ENCODE measurements around the gene ULBP3.

Gene ULBP3

DNA sequence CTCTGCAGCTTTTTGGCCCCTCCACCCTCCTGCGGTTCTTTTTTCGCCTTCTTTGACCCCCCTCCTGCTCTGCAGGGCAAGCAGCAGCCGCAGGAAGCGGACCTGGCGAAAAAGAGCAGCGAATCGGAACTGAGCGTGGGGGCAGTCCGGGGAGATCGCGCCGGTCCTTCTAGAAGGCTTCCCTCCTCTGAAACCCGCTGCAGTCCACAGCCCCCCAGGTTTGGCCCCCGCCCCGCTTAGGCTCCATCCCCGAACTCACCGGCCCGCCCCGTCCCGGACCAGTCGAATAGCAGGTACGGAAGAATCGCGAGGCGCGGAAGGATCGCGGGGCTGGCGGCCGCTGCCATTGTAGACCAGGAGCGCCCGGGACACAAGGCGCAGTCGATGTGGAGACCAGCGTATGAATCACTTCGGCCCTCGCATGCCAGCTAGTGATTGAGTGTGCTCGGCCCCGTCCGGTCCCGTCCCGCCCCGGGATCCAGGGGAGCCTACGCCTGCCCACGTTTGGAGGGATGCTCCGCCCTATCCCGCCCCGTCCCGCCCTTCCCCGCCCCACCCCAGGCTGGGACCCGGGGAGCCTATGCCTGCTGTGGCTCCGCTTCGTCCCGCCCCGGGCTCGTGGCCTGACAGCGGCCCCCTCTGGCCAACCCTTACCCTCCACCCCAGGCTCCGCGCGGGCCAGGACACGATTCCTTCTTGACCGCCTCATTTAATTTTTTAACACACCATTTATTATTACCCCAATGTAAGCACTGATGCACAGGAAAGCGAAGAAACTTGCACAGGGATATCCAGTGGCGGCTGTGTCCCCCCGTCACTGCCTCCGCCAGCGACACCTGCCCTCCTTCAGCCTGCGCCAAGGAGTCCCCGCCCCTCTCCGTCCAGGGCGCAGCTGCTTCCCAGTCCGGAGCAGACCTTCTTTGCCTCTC, at the start of gene ULBP3:
Gene ULBP3 (minus strand): TSS at position 402 of the 929 bp plus-strand sequence. CDS start 55 bp downstream, at position 347.
- DNase-seq (ENCODE audit: low read depth), result peak; percentile 86

- DNase-seq (ENCODE audit: low read depth), result no peak
These were observed 49.7 kb upstream of the ULBP3 start for GRCh38 chr6:150118627-150119026.

GRCh38 chr6:150118203-150118602, 49.3 kb upstream of the ULBP3 start:
- no peak for DNase-seq (ENCODE audit: low read depth)

GRCh38 chr6:150116200-150116800, 47.4 kb upstream of the ULBP3 start:
- no peak for DNase-seq (ENCODE audit: low read depth)

GRCh38 chr6:150115769-150116168, 46.8 kb upstream of the ULBP3 start:
- DNase-seq (ENCODE audit: low read depth), result no peak

- DNase-seq (ENCODE audit: low read depth), result no peak
These were observed 43.3 kb upstream of the ULBP3 start for GRCh38 chr6:150112233-150112632.

GRCh38 chr6:150102750-150103270, 33.9 kb upstream of the ULBP3 start:
- no peak for DNase-seq (ENCODE audit: low read depth)

- DNase-seq (ENCODE audit: low read depth), result no peak
These were observed 31.8 kb upstream of the ULBP3 start for GRCh38 chr6:150100745-150101144.

DNA sequence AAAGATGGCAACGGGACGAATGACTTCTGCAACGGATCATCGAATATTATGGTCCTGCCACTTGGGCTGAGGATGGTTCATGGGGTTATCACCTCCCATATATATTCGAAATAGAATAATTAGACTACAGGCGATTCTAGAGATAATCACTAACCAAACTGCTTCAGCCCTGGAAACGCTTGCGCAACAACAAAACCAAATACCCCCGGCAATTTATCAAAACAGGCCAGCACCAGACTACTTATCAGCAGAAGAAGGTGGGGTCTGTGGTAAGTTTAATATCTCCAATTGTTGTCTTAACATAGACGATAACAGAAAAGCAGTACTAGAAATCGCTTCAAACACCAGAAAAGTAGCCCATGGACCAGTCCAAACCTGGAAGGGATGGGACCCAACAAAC, 31.0 kb upstream of the ULBP3 start:
- no peak for DNase-seq (ENCODE audit: low read depth)

DNA sequence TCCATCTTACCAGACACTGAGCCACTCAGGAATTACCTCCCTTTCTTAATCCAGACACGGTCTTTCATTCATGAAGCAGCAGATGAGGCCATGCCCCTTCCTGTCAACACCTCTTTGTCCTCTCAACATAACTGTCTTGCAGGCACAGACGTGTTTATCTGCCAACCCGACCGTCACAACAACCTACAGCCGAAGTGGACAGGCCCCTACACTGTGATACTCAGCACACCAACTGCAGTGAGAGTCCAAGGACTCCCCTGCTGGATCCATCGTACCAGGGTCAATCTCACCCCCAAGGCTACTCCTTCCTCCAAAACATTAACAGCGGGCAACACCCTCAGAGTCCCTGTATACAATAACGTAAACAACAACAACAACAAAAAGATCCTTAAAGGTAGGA, 30.6 kb upstream of the ULBP3 start:
- DNase-seq (ENCODE audit: low read depth), result no peak

DNA sequence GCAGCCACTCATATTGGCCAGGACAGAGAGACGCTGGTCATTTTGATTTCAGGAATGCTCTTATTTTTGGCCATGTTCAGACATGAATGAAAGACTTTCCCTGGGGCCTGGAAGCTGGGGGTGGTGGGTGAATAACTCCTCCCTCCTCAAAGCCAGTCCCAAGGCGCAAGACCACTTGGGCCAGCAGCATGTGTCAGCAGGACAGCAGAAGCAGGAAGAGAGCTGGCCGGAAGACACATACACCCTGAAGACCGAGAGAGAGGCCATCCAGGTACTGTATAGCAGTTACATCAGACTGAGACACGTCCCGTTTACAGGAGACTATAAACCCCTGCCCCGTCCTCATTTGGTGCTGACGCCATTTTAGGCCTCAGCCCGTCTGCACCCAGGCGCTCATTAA, 29.2 kb upstream of the ULBP3 start:
- DNase-seq (ENCODE audit: low read depth), result no peak

DNA sequence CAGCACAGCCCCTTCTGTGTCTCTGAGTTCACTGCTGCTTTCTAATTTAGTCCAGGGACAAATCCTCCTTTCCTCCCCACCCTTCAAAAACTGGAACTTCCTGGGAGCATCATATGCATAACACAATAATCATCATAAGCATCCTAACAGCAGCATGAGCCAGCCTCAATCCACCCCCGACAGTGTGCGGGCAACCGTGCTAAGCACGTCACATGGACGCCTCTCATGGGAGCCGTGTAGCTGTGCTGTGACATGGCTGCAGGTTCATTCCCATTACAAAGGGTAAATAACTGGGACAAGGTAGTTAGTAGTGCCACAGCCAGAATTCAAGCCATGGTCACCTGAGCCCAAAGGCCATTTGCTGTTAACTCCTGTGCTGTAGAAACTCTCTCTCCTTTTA, 24.5 kb upstream of the ULBP3 start:
- DNase-seq (ENCODE audit: low read depth), result no peak

DNA sequence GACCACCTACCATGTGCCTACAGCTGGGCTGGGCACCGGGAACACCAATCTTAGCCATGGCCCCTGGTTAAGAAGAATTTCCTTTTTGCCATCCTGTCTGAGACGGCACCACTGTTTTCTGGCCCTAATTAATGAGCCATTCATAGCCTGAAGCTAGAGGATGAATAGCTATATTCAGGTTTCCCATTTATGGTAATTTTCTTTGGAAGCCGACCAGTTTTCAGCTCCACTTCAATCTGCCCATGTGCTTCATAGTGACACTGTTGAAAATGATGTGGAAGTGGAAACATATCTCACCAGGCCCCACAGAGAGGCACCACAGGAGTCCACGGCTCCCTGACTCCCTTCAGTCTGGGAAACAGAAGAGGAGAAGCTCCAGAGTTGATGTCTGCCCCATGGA, 22.6 kb upstream of the ULBP3 start:
- DNase-seq (ENCODE audit: low read depth), result no peak

- DNase-seq (ENCODE audit: low read depth), result no peak
These were observed 21.4 kb upstream of the ULBP3 start for GRCh38 chr6:150090328-150090727.

GRCh38 chr6:150088481-150089154, 19.7 kb upstream of the ULBP3 start:
- DNase-seq (ENCODE audit: low read depth), result no peak

DNA sequence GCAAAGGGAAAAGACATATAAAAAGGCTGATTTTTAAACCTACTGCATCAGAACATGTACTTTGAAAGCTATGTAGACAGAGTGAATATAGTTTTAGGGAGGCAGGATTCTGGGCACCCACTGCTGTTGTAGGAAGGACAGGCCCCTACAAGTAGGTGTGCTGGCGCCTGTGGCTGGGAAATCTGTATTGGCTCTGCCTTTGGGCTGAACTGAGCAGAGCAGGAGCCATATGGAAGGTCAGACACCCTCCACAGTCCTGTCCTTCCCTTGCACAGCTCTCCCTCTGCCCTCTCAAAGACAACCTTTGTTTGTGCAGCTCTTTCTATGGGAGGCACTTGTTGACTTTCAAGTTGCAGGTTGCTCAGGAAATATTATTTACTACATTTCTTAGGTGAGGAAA, 18.4 kb upstream of the ULBP3 start:
- DNase-seq (ENCODE audit: low read depth), result no peak

DNA sequence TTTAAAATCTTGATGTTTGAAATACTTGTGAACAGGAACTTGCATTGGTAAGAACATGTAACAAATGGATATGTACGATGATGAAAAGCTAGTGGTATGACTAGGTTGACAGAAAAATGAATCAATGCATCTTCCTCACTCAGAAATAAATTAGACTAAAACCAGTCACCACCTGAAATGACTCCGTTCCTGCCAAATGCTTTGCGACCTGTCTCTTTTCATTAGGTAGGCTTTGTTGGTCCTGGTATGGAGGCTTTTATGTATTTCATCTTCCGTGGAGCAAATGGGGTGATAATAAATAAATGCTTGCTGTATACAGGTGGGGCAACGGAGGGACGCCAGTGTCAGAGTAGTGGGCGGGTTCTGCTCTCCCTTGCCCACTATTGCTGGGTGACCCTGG, 17.1 kb upstream of the ULBP3 start:
- no peak for DNase-seq (ENCODE audit: low read depth)

DNA sequence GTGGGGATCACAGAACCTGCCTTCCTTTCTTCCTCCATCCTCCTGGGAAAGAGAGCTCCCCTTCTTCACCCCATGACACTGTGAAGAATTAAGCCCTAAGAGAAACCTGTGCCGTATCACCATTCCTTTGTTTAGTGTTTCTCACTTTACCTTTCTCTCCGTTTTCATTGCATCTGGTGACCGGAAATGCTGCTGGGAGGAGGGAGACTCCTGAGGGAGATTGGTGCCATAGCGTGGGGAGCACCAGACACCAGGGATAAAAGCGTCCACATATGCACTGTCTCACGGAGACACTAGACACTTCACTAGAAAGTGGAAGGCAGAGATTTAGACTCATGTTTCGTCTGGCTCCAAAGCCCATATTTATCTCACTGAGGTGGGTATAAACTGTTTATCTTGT, 15.5 kb upstream of the ULBP3 start:
- DNase-seq (ENCODE audit: low read depth), result no peak

DNA sequence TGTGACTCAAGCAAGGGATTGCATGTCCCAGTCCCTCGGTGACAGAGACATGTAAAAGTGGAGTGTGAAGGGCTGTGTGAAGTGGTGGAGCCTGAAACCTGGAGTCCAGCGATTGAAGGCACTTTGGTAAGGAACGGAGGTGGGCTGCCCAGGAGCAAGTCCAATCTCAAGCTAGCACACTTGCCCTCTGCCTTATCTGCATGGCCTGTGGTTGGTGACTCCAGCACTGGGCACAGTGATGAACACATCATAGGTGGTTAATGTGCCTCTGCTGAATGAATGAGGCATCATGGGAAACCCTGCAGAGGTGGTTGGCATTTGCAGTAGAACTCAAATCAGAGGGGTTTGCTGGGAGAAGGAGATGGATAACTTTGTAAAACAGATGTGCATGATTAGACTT, 14.9 kb upstream of the ULBP3 start:
- no peak for DNase-seq (ENCODE audit: low read depth)

GRCh38 chr6:150081702-150082101, 12.8 kb upstream of the ULBP3 start:
- DNase-seq (ENCODE audit: low read depth), result no peak

DNA sequence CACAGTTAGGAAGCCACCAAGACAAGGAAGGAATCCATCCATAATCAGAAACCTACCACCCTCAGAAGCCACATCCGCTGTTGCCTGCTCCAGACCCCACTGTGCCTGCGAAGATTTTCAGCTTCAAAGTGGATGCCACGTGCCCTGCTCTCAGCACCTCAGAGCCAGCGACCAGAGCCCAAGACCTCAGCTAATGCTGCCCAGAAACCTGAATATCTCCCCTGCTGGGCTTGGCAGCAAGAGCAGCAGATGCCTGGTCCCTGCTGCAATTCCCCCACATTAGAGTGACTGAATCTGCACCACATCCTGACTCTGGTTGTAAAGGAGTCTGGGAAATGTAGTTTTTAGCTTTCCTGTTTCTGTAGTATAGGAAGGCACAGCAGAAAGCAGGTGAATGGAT, 10.7 kb upstream of the ULBP3 start:
- peak; percentile 30 for DNase-seq (ENCODE audit: low read depth)

DNA sequence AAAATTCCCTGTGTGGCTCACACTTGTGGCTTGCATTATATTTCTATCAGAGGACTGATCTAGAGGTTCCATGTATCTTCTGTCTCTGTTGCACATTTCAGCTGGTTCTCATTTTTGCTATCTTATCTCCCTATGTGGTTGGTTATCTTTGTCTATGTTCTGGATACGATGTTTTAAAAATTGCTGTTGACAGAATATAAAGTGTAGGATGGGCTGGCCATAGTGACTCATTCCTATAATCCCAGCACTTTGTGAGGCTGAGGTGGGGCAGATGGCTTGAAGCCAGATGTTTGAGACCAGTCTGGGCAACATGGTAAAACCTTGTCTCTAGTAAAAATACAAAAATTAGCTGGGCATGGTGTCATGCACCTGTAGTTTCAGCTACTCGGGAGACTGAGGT, 9.9 kb upstream of the ULBP3 start:
- DNase-seq (ENCODE audit: low read depth), result peak; percentile 86

All from amniotic epithelial cell (primary cell).